Ascending aorta (tissue), 2 donors: ENCODE measurements around the gene LRTM1. TPM values are rescaled to one million over a fixed set of nuclear protein-coding genes. Genes with fewer than 3 reads are reported as not detected.

Source experiments
- DNase-seq, 2 donors: peaks; one replicate each; pipeline ENCODE4 v3.0.0-alpha.2; 2019; ENCODE audit warnings: low spot score in 2 of 2
- H3K27ac ChIP-seq, 2 donors: fragments of 200-600 bp; sonication (generic); one replicate each; pipeline ENCODE4 v1.5.1; 2016 to 2017; ENCODE audit warnings: mild to moderate bottlenecking in 1 of 2
- H3K27me3 ChIP-seq: fragments of 200-600 bp; sonication (generic); one replicate; pipeline ENCODE4 v1.5.1; 2017
- H3K36me3 ChIP-seq, 2 donors: fragments of 200-600 bp; sonication (generic); one replicate each; pipeline ENCODE4 v1.5.1; 2016
- H3K4me1 ChIP-seq, 2 donors: fragments of 200-600 bp; sonication (generic); one replicate each; pipeline ENCODE4 v1.5.1; 2016 to 2017; ENCODE audit warnings: mild to moderate bottlenecking in 1 of 2
- H3K4me3 ChIP-seq, 2 donors: fragments of 200-600 bp; sonication (generic); one replicate each; pipeline ENCODE4 v1.5.1; 2016 to 2017; ENCODE audit warnings: mild to moderate bottlenecking in 1 of 2
- H3K9me3 ChIP-seq, 2 donors: fragments of 200-600 bp; sonication (generic); one replicate each; pipeline ENCODE4 v1.5.1; 2016
- CTCF ChIP-seq, 3 experiments: fragments of 200-600 bp in 2 of 3; fragments of 450-650 bp in 1 of 3; sonication (generic) in 2 of 3; IDR thresholded peaks; one replicate each; pipeline ENCODE4 v1.5.1; 2016 to 2019; ENCODE audit warnings: antibody characterized with exemption in 3 of 3, mild to moderate bottlenecking in 1 of 3, moderate library complexity in 1 of 3
- intact Hi-C: fragments of 100-400 bp; cut with DNase I; formaldehyde crosslinking; loops from one replicate; pipeline ENCODE4 v1.15.1; 2023
- total RNA-seq: library from RNA; depleted of rRNA; stranded (reverse); fragments of >200 nt; gene quantifications from one replicate; pipeline ENCODE4 v1.1.0, GENCODE V29; 2016

LRTM1 gene
- total RNA-seq, 1 donor from 2014 or later = not detected

DNA sequence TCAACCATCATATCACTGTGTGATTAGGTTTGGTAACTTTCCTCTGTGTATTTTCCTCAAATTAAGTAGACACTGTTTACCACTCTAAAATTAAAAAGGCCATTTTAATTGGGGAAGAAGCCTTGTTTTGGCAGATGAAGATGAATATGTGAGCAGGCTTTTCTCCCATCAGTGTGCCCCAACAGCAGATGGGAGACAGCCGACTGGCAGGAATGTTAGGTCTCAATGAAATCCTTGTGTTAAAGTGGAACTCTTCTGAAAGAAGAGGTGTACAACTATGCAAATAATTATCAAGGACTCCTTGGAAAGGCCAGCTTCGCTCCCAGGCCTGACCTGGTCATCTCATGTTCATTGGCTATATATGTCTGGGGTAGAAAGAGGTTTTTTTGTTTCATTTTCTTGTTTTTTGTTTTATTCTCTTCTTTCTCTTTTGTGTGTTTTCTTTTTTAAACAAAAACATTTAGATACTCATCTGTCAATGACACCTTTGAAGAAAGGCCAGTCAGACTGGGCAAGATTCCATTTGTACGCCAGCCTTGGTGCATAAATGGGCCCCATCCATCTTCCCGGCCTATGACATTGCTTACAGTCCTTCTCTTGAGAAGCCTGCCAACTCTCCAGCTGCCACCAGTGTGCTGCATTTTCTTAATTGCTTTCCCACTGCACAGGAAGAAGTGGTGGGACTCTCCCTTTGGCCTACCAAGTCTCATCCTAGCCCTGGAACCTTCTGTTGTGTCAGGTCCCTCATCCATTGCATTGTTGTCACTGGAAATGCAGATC, 25.8 kb downstream of the LRTM1 start:
- H3K4me1 ChIP-seq = no peaks in the 10 kb centered on the region
- TF ChIP-seq CTCF (IDR thresholded peaks at IDR 0.05) = no peak
- H3K36me3 ChIP-seq = no peaks in the 10 kb centered on the region
- H3K4me3 ChIP-seq = no peak overlapping the region
- no peak overlapping the region for H3K27ac ChIP-seq
- no peak for DNase-seq
- intact Hi-C loops = no loop called here
- H3K9me3 ChIP-seq = no peaks in the 10 kb centered on the region
- no peaks in the 10 kb centered on the region for H3K27me3 ChIP-seq

DNA sequence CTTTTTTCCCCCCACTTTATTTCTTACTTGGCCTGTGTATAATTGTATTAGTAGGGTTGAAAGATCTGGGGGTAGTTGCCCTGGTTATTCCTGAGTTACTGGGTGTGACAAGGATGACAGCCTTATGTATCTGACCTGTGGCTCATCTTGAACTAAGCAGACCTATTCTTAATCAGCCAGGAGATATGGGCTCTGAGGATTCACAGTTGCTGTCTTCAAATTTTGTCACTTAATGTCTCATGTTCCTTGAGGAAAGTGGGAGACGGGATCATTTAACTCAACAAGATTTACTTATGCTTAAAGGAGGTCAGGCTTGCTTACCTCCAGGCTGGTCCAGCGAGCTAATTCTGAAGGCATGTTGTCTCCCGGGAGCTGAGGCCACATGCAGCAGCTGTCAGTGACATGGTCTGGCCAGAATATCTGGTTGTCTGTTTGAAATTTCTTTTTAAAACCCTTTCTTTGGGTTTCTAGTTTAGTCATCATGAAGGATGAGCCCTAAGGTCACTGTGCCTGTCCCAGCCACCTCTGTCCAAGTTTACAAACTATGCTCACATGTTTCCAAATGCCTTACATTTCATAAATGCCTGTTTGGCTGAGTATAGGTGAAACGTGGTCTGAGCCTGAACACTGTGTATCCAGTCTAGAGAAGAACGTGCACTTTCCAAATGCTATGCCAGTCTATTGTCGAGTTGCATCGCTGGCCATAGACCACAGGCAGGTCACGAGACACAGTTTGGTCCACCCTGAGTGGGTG, 26.8 kb downstream of the LRTM1 start:
- Histone ChIP-seq H3K27me3 (no peaks in the 10 kb centered on the region), H3K4me3 (no peak overlapping the region), H3K36me3 (no peaks in the 10 kb centered on the region), H3K4me1 (no peaks in the 10 kb centered on the region), H3K9me3 (no peaks in the 10 kb centered on the region), H3K27ac (no peak overlapping the region)
- no peak for TF ChIP-seq CTCF (IDR thresholded peaks at IDR 0.05)
- no peak for DNase-seq
- intact Hi-C loops = no loop called here

DNA sequence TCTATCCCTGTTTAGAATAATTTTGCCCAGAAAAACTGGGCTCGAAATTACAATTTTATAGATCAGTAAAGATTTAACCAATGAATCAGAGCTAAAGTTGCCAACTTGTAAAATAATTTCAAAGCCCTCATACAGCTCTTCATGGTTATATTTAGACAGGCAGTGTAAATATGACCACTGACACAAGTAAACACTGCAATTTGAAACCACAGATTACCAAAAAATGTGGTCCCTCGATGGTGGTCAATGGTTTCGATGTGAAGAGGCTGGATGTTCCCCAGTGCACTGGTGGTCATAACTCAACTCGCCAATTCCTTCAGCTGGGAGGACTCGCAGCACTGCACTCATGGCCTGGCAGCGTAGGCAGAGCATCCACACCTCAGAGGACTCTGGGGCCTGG, 28.6 kb downstream of the LRTM1 start:
- TF ChIP-seq CTCF (IDR thresholded peaks at IDR 0.05) = no peak
- Histone ChIP-seq H3K4me3 (no peak overlapping the region), H3K27me3 (no peaks in the 10 kb centered on the region), H3K9me3 (no peaks in the 10 kb centered on the region), H3K27ac (no peak overlapping the region), H3K4me1 (no peaks in the 10 kb centered on the region), H3K36me3 (no peaks in the 10 kb centered on the region)
- DNase-seq = no peak
- intact Hi-C loops = no loop called here

DNA sequence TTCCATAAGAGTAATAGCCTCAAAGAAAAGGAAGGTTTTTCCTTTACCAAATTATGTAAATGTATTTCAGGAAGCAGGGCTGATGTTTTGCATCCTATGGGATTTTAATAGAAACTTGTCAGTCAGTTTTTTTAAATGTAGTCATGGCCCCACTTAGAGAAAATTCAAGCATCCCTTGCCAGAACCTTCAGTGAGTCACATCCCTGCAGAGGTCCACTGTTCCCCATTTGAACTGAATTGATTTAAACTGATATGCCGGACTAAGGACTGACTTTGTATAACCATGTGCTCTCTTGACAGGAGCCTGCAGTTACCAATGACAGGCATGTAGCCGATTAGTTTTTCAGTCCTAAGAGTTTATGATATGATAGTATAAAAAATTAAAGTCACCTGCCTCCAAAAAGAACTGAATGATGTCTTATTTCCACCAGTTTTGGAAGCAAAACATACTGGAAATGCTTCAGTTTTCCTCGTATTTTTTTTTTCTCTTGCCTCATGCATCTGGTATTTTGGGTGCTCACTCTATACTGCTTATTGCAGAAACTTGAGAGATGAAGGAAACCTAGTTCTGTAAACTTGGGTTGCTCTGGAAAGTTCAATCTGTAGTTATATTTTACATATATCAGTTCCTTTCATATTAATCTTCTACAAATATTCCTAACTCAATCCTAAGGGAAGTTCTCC, 30.7 kb downstream of the LRTM1 start:
- Histone ChIP-seq H3K36me3 (no peaks in the 10 kb centered on the region), H3K4me1 (no peaks in the 10 kb centered on the region), H3K27me3 (no peaks in the 10 kb centered on the region), H3K9me3 (no peaks in the 10 kb centered on the region), H3K27ac (no peak overlapping the region), H3K4me3 (no peak overlapping the region)
- no peak for TF ChIP-seq CTCF (IDR thresholded peaks at IDR 0.05)
- DNase-seq = no peak
- intact Hi-C loops = no loop called here

- Histone ChIP-seq H3K36me3 (no peaks in the 10 kb centered on the region), H3K4me3 (no peak overlapping the region), H3K27me3 (no peaks in the 10 kb centered on the region), H3K9me3 (no peaks in the 10 kb centered on the region), H3K4me1 (peaks cover 0 to 3% of the 10 kb centered on the region in 2 donors), H3K27ac (no peak overlapping the region)
- TF ChIP-seq CTCF (IDR thresholded peaks at IDR 0.05) = no peak
- no peak for DNase-seq
- intact Hi-C loops = no loop called here
Measured at GRCh38 chr3:54895613-54896012, 32.2 kb downstream of the LRTM1 start.
